Neutrophil (primary cell): ENCODE data around the gene GJE1.
"Not testable (repeated sequence)": the region's sequence is repeated elsewhere in the genome, so short reads cannot be mapped to it uniquely, and the experiment has no call there.

Source experiments
- H3K27ac ChIP-seq: fragments of 200-600 bp; sonication (generic); 2 replicates; pipeline ENCODE4 v1.5.1; 2016; ENCODE audit warnings: mild to moderate bottlenecking, moderate library complexity
- H3K27me3 ChIP-seq: fragments of 200-600 bp; sonication (generic); 2 replicates; pipeline ENCODE4 v1.6.0; 2016; ENCODE audit warnings: mild to moderate bottlenecking
- H3K36me3 ChIP-seq: fragments of 200-600 bp; sonication (generic); 2 replicates; pipeline ENCODE4 v1.5.1; 2017
- H3K4me1 ChIP-seq, 2 experiments: fragments of 200-600 bp in 1 of 2; sonication (generic) in 1 of 2; 1 replicate in 1 of 2; 2 replicates in 1 of 2; pipeline versions ENCODE4 v1.5.1 to v1.6.1; 2013 to 2016; ENCODE audit warnings: low read depth in 1 of 2, low read length in 1 of 2, mild to moderate bottlenecking in 1 of 2, moderate library complexity in 1 of 2; ENCODE audit not compliant: control insufficient read depth in 1 of 2, insufficient read depth in 1 of 2
- H3K4me3 ChIP-seq, 2 experiments: fragments of 200-600 bp in 1 of 2; sonication (generic) in 1 of 2; 1 replicate in 1 of 2; 2 replicates in 1 of 2; pipeline ENCODE4 v1.5.1; 2013 to 2016; ENCODE audit warnings: low read depth in 1 of 2, low read length in 1 of 2, mild to moderate bottlenecking in 1 of 2, moderate library complexity in 1 of 2
- H3K9me3 ChIP-seq: fragments of 200-600 bp; sonication (generic); 2 replicates; pipeline ENCODE4 v1.5.1; 2016
- CTCF ChIP-seq: fragments of 200-600 bp; sonication (generic); IDR thresholded peaks from 2 replicates; pipeline ENCODE4 v1.5.1; 2016; ENCODE audit warnings: antibody characterized with exemption

Gene GJE1

DNA sequence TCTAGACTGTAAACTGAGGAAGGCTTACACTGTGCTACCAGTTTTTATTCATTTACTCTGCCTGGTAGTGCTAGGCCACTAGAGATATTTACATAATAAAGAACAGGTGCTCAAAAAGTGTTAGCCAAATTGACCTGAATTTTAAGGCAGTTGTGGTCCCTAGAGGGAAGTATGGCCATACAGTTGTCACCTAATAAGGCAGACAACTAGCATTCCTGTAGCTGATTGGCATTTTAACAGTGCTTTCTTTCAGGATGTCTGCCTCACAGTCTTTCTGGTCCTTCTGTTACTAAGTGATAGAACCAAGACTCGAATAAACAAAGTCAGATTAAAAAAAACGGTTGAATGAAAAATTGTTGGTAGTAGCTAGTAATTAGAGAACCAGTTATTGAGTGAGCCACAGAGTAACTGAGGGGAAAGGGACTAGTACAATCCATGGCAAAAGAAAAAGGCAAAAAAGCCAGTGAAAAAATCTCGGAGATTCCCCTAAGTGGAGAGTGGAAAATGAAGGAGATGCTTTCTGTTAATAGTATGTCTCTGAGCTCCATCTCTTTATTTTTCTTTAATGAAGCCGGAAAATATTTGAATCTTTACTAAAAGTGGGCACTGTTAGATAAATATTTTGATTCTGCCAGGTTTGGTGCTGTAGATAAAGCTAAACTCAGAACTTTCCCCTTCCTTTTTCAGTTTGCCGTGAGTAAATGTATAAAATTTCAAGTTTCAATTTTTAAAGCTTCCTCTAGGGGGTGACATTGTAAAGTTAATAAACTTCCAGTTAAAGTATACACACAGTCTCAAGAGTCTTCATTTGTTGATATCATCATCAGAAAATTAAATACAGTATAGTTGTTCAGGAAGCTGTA is 23.4 kb downstream of the GJE1 start:
- Histone ChIP-seq H3K27me3 (no peaks in the 10 kb centered on the region), H3K4me1 (no peaks in the 10 kb centered on the region), H3K36me3 (no peaks in the 10 kb centered on the region), H3K27ac (no peak overlapping the region), H3K9me3 (no peaks in the 10 kb centered on the region), H3K4me3 (no peak overlapping the region)
- TF ChIP-seq CTCF = peak; percentile 7

DNA sequence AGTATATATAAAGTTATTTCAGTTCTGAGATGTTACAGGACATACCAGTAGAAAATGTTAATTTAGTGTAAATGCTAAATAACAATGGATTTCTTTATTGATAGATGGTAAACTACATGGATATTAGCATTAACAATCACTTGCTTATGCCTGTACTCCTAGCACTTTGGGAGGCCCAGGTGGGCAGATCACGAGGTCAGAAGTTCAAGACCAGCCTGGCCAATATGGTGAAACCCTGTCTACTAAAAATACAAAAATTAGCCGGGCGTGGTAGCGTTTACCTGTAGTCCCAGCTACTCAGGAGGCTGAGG is 24.0 kb downstream of the GJE1 start:
- peak; percentile 0 for TF ChIP-seq CTCF

DNA sequence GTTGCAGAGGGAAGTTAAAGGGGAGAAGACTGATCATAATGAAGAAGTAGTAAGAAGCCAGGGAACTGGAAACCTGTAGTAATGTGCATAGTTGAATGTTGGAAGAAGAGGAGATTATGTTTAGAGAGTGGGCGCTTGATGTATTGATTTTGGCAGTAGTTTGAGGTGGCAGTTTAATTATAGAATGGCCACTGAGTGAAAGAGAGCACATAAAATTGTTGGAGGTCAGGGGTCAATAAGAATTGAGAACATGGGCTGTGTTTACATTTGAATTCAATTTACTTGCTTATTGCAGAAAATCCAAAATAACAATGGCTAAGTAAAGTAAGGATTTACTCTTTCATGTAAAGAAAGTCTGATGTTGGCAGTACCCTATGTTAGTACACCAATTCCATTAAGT is 30.1 kb downstream of the GJE1 start:
- peaks cover 18% of the 10 kb centered on the region for H3K36me3 ChIP-seq
- H3K9me3 ChIP-seq = no peaks in the 10 kb centered on the region
- H3K27ac ChIP-seq = no peak overlapping the region
- no peaks in the 10 kb centered on the region for H3K27me3 ChIP-seq
- no peak for TF ChIP-seq CTCF
- H3K4me1 ChIP-seq = no peaks in the 10 kb centered on the region
- H3K4me3 ChIP-seq = no peak overlapping the region

More for the DNA sequence above, 24.0 kb downstream of the GJE1 start:
- not testable (repeated sequence) for H3K27ac ChIP-seq, H3K36me3 ChIP-seq, H3K9me3 ChIP-seq, H3K4me1 ChIP-seq, H3K4me3 ChIP-seq, H3K27me3 ChIP-seq

DNA sequence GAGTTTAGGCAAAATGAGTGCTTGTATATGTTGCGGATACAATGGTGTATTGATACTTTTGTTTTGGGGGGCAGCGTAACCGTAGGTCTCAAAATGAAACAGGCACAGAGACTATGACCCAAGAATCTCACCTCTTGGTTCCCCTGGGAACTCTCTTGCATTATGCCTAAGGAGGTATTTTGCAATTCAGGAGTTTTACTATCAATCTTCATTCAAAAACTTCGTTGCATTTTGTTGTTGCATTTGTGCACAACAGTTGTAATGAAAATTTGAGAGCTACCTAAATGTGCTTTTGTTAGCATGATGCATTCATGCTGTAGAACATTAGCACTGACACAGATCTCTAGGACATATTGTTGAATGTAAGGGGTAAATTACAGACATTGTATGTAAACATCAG is 32.5 kb downstream of the GJE1 start:
- Histone ChIP-seq H3K9me3 (no peaks in the 10 kb centered on the region), H3K27ac (no peak overlapping the region), H3K27me3 (no peaks in the 10 kb centered on the region), H3K4me3 (no peak overlapping the region), H3K4me1 (no peaks in the 10 kb centered on the region), H3K36me3 (peaks cover 26% of the 10 kb centered on the region)
- no peak for TF ChIP-seq CTCF

DNA sequence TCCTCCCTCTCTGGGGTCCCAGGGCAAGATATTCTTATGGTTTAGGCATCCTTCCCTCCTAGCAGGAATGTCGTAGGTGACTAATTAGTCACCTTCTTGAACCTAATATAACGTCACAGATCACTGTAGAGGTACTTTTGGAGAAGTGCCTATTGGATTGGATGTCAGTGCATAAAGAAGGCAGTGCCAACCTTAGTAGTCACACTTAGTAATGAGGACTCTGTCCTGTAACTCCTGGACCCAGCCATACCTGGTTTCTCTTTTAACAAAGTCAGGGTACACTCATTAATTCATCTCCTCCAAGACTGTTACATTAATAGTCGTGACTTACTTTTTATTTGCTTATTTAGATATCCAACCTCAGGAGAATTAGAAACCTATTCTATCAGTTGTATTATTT is 34.3 kb downstream of the GJE1 start:
- H3K27me3 ChIP-seq = no peaks in the 10 kb centered on the region
- H3K4me1 ChIP-seq = peaks cover under 1 to 3% of the 10 kb centered on the region in 2 experiments
- no peak overlapping the region for H3K27ac ChIP-seq
- no peaks in the 10 kb centered on the region for H3K9me3 ChIP-seq
- H3K4me3 ChIP-seq = no peak overlapping the region
- no peak for TF ChIP-seq CTCF
- peaks cover 39% of the 10 kb centered on the region for H3K36me3 ChIP-seq
